ENCODE measurements around the gene WDFY2.
A peak's percentile ranks its signal among the peaks of the same experiment; 100 is the strongest.

WDFY2 gene

DNA sequence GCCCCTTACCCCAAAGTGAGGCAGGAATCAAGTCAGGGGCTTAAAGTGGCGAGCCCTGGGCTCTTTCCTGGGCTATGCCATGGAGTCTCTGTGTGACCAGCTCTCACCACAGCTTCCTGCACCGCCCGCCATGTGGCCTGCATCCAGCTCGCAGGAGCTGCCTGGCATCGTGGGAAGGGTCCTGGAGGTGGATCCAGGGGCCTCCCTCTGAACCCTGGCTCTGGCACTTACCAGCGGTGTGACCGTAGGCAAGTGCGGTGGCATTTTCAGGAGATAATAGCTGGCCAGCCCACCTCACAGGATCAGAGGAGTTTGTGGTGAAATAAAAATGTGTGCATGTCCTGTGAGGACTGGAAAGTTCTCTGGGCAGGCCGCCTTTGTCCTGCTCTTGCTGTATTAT is 193.7 kb downstream of the WDFY2 start:
- no peak for DNase-seq

DNA sequence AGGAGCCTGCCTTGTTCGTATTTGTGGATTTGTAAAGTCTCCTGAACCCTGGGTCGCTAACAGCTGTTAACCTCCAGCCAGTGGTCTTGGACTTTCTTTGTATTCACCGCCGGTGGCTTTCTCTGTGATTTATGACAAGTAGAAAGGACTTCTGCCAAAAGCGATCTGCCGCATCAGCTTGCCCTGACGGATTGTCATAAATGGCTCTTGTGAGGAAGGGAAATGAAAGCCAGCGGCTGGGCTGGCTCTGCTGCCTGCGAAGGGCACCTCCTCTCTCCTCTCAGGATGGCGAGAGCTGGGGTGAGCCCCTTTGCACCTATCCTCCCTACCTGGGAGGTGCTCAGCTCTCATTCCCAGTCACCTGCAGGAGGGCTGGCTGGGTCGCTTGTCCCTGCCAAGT is 194.1 kb downstream of the WDFY2 start:
- DNase-seq = no peak

DNA sequence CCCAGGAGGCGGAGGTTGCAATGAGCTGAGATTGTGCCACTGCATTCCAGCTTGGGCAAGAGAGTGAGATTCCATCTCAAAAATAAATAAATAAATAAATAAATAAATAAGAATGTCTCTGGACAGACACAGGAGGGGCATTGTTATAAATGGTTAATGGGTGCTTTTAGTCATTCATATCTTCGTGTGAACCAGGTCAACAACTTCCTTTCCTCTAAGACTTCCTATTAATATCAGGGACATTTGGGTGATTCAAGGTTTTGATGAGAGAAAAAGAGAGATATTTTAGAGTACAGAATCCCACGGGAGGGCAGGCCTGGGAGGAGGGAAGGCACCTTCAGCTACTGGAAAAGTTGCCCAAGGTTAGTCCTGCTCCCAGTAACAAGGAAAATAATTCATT is 195.8 kb downstream of the WDFY2 start:
- no peak for DNase-seq

DNA sequence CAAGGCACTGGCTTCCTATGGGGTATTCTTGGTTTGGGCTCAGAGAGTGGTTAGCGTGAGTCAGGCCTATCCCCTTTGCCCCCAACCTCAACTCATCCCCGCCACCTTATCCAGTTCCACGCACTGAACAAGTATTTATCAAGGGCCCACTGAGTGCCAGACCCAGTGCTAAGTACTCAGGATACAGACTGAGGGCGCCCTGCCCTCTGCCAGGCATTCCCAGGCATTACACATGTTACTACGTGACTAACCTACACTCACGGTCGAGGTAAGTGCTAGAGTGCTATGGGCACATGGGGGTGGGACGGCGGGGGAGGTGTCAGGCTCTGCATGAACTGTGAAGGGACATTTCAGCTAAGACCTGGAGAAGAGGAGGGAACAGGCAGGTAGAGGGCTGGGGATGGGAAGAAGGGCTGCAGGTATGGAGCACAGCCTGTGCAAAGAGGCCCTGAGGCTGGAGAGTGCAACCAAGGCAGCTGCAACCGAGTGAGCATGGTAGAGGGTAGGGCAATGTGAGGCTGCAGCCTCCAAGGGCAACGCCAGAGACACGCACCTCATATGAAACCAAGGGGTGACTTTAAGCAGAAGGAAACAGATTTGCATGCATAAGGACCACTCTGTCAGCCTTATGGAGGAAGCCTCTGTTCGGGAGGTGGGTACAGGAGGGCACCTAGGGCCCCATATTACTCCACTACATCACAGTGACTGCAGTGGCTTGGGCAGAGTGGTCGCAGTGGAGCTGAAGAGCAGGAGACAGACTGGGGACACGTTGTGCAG is 197.2 kb downstream of the WDFY2 start:
- DNase-seq = no peak

DNA sequence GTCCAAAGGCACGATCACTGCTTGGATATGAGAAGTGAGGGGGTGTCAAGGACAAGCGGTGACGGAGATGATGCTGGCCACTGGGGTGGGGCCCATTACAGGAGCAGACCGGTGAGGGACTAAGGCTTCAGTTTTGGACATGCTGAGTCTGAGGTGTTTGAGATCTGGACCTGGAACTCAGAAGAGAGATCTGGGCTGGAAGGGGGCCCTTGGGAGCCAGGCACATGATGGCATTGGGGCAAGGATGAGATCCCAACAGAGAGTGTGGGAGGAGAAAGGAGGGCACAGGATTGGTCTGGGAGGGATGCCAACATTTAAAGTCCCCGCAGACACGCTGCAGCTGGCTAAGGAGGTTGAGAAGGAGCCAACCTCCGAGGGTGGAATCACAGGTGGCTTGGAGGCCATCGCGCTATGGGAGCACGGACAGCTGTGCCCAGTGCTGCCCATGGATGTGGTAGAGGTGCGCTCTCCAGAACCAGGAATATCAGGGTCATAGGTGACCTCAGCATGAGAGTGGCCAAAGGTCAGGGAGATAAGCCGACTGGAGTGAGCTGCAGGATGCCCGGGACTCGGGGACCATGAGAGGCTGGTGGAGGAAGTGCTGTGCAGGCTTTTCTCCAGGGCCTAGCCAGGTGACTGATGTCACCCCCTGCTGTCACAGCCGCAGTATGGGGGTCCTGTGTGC is 197.9 kb downstream of the WDFY2 start:
- no peak for DNase-seq

DNA sequence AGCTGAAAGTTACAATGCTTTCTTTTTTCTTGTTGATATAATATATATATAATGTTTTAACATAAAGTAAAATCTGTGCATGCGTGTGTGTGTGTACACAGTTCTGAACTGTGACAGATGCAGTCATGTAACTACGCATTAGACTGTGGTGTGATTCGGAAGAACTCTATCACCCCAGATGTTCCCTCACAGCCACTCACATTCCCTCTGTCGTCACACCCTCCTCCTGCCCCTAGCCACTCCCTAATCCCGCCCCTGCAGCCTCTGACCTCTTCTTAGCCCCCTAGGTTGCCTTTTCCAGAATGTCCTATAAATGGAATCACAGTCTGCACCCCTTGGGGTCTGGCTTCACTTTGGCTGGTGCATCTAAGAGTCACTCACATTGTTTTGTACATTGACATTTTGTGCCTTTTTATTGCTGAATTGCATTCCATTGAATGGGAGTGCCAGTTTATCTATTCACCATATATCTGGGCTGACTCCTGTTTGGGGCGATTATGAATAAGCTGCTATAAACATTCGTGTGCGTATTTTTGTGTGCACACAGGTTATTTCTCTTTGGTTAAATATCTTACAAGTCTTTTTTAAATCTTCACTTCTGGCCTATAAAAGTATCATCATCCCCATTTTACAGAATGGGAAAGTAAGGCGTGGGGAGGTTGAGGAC is 199.3 kb downstream of the WDFY2 start:
- DNase-seq = no peak

DNA sequence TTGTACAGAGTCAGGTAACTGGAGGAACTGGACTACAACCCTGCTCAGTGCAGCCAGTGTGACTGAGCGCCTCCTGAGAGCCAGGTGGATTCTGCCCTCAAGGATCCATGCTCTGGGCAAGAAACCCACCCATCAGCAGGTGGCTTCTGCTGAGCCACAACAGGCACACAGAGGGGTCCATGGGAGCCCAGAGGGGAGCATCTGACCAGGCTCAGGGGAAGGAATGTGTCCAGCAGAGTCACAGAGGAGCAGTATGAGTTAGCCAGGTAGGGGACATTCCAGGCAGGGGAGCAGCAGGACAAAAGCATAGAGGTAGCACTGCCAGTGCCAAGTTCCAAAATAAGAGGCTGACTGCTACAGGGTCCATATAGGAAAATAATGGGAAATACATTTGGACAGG is 199.8 kb downstream of the WDFY2 start:
- no peak for DNase-seq

DNA sequence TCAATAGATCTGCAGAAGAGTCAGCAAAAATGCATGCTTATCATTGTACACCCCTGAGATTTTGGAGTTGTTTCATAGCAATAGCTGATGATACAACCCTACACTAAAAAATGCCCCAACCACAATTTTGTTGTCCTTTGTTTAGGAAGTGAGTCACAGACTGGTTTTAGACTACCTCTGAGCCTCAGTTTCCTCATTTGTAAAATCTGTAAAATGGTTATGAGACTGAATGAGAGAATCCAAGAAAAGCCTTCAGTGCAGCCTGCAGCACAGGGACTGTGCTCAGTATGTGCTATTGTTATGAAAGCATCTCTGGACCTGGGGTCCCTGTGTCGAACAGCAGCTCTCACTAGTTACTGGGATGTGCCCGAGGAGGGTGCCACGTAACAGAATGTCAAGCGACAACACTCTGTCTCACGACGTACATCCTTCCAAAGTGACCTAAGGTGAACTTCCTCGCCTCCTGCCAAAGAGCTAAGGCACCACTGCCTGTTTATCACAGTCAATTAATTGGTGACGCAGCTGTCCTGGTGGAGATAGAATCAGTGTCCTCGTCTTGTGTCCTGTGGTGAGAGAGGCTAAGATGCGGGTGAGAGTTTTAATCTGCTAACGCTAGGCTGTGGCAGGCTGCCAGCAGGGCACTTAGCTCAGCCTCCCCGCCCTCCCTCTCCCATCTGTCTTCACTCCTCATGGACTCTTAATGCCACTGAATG is 201.6 kb downstream of the WDFY2 start:
- no peak for DNase-seq

DNA sequence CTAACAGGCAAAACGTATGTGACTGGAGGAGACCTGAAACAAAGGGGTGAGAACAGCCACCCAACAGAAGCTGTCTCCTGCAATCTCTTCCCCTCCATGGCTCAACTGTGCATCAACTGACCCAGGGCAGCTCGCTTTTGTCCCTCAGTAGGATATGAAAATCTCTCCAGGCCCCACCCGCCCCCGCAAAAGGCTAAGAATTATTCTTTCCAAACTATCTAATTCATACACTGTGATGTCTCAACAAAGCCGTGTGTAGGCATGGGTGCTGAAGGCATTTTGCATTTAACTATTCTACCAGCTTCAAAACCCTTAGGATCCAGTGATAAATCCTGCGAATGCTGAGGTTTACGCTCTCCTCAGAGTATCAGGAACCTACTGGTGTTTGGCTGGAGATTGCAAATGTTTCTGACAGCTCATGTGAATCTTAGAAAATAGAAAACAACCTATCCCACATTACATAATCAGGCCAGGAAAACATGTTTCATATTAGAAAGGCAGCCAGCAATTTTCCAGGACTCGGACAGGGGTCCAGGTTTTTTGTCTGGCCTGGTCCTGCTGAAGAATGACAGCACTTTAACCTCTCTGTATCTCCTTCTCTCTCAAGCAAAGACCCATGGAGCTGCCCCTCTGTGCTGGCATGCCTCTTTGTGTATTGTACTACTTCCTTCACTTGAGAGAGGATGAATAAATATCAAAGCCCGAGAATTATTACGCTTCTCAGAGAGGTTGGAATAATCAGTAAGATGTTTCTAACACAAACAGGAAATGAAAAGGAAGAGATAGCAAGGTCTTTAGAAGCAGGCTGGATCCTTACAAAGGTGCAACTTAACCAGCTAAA is 202.4 kb downstream of the WDFY2 start:
- no peak for DNase-seq

DNA sequence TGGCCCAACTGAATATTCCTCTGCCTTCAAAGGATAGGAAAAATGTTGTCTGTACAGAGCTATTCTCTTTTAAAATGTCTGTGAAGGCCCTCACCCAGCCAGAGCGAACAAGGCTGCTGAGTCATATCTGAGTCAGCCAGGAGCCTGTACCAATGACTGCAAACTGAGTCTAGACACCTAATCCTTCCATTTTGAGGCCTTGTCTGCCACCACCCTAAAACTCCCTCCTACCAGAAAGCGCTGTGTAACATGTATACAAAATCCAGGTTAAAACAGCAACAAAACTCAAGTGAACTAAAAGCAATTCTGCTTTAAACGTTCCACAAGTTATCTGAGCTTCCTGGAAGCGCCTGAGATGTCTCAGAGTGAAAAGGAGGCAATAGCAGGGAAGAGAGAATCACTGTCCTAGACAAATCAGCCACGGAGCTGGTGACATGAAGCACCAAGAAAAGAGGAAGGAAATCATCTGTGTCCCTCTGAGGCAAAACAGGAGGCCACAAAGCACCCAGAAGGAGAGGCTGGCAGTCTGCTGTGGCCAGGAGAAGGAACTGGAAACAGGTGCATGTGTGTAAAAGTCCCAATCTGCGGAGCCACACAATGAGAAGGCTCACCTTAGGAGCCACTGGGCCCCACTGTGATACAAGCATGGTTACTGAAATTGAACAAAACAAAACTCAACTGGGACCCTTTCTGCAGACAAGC is 209.5 kb downstream of the WDFY2 start:
- peak in 1 of 2 donors; percentile 47 for DNase-seq

DNA sequence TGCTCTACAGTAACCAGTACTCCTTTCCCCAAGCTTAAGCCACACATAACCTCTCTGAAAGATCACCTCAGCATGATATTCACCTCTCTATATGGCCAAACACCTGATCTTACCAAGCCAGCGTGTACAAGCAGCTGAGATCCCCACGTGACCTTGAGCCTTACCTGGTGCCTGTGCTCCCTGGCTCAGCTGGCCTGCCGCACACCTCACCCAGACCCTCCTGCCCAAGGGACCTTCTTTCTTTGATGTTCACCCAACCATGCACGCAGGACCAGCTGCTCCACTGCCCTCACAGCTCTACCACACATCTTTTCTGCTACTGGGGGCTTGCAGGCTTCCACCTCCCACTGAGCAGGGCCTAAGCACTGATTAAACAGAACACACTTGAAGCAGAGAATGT is 210.7 kb downstream of the WDFY2 start:
- DNase-seq = no peak

DNA sequence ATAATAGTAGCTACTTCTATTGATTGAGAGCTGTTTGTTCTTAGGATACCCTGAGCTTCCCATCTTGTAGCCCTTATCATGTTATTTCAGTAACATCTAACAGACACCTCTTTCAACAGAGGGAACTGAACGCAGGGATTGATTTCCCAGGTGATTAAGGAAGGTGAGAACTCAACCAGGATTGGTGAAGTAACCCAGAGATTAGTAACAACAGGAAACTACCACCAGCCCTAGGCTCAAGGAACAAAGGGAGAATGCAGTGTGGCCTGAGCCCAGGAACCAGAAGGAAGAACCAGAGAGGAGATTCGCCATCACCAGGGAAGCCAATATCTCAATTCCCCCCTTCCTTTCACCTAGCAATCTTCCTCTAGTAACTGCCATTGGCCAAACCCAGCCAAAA is 211.2 kb downstream of the WDFY2 start:
- no peak for DNase-seq

DNA sequence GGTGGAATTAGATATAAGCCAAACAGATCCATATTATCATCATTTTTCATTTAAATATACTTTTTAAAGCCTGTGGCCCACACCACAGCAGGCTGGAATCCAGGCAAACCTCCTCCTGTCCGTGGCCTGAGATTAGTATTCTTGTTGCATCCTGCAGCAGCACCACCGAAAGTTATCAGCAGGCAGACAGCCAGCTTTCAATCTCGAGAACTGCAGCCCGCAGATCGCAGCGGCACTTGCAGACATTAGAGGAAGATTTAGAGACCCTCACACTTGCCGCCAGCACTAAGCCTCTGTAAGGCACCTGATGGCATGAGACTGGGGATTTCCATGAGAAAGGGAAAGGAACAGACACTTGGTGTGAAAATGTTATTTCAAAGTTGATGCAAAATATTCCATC is 212.3 kb downstream of the WDFY2 start:
- no peak for DNase-seq

DNA sequence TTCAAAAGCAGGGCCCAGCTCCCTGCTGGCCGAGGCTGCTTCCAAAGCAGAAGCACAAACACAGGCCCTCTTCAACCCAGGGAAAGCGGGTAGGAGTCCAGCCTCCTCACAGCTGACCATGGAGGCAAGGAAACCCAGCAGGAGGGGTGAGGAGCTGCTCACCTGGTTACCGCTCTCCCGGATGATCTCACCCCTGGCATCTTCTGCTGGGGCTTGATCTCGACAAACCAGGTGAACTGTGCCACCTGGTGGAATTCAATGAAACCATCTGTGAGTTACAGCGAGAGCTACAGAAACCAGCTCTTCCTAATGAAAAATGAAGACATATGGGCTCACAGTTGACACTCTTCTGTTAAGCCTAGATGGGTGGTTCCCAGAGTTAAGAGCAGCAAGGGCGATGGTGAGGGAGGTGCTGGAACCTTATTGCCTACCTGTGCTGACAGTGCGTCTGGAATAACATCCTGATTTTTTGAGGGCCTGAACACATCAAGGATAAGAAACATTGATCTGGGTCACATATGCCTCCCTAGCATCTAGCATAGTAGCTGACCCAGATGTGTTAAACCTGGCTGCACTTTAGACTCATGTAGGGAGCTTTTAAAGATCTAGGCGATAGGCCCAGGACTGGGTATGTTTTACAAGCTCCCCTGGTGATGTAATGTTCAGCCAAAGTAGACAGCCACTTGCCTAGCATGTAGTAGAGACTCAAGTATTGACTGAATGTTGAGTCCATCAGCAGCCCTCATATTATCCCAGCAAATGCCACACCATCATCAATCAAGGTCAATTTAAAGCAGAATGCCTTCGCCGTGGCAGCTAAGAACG is 213.6 kb downstream of the WDFY2 start:
- DNase-seq = peak; percentile 65 to 80

DNA sequence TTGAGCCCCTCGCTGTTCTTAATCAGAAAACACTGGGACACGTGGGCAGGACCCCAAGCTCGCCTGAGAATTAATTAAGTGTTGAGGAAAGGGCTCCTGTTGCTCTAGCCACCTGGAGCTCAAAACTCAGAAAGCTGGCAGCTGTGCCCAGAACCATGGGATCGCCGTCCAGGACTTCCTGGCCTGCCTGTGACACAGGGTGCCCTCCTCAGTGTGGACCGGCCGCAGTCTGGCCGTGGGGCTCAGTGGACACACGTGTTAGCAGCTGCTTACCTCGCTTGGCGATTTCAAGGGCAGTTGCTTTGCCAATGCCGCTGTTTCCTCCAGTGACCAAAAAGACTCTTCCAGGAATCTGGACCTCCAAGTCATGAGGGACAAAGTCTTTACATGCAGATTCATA is 215.0 kb downstream of the WDFY2 start:
- no peak for DNase-seq

DNA sequence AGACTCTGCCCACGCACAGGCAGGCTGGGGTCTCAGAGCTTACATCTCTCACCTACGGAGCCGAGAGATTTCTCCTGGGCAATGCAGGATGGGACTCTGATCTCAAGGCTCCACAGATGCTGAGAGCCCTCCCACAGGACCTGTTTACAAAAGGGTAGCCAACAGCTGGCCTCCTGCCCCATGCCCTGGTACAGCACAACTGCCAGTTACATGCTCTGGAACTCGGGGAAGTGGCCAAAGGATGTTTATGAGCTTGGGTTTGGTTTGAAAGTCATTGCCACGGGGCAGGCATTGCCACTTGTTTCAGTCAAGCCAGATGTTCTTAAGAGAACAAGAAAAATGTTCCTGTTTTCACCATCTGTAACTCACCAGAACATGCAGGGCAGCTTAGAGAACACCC is 216.2 kb downstream of the WDFY2 start:
- no peak for DNase-seq

DNA sequence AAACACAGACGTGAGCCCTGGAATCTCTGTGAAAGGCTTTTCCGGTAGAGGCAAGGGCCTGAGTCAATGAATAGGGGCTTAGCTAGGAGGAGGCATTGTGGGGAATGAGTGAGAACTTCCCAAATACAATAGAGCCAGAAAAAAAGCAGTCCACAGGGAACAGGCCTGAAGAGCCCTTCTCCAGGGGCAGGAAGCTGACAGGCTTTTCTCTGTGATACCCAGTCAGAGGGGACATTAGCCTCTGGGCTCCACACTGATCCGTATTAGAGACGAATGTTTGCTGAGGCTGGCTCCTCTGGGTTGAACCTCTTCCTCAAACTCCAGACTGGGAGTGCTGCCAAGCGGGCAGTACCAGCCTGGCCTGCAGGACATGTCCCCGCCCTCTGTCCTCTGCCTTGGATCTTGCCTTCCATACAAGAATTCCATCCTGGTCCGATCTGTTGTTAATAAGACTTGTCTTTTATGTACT is 217.4 kb downstream of the WDFY2 start:
- DNase-seq = no peak

DNA sequence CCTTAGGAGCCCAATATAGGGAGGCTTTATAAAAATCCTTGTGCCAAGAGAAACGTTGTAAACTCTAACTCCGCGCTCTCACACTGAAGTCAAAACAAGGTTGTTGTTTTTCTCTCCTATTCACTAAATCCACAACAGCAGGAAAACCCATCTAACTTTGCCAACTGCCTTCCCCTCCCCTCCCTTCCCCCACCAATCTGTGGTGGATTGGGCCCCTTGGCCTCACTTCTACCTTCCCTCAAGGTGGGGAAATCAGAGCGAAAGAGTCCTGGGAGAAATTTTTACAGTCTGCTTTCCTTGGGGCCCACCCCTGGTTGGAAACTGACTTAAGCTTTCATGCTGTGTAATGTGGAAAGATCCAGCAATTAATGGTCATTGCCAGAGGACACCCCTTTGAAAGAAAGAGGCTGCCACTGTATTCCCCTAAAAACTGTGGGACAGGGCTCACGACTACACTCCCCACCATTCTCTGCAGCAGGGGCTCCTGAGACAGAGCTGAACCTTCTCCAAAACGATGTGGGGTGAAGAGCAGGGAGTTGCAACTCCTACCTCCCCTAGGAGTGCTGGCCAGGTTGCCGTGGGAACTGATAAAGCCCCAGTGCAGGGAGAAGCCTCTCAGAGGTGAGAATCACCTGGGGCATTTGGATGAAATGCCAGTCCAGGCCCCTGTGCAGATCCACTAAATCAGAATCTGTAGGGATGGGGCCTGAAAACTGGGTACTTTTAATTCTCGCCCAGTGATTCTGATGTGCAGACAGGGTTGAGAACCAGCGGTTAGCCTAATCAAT is 218.6 kb downstream of the WDFY2 start:
- DNase-seq = no peak

DNA sequence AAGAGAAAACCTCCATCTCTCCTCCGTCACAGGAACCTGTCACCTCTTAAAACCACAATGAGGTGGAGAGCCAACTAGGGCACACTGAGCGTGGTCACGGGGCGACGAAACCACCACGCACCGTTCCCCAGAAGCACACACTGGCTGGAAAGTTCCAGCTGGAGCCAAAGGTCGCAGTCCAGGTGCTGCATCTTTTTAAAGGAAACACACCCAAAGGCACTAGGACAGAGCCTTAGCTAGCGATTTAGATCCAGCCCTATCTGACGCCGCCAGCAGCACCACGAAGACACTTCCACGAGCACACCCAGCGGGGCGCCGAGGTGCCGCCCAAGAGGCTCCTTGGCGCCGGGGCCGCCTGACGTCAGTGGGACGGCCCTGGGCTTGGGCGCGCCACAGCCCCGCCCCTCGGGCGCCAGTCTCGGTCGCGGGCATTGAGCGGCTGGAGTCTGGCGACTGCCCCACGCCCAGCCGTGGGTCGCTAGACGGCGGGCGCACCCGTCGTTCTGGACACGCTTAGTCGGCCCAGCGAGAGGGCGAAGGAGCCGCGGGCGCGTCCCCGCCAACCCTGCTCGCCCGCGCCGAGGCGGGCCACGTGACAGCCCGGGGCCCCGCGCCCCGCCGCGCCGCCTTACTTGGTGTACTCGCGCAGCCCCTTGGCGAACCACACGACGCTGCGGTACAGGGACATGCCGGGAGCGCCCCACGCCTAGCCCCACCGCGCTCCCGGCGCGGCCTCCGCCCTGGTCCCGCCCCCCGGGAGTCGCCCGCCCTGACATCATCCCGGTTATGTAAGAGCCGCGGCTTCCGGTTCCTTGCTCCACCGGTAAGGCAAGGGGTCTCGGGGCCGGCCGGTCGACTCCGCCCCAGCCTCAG is 219.4 kb downstream of the WDFY2 start, which contains the start of gene DHRS12:
TSS of gene DHRS12 (minus strand) at position 742 of the 873 bp plus-strand sequence. CDS start 4,504 bp downstream, outside the sequence.
- DNase-seq = peak; percentile 89 to 92
